Measurements from ENCODE around the gene STRN.

- no peak for TF ChIP-seq POLR2A (IDR thresholded peaks at IDR 0.05)
- no peak for TF ChIP-seq CTCF (IDR thresholded peaks at IDR 0.05)
Measured at GRCh38 chr2:36906277-36906676, 60.1 kb downstream of the STRN start.

Measured in prostate gland (tissue), 2 donors.